HT1080 (cell line): ENCODE data around the gene ABAT. TPM values are rescaled to one million over a fixed set of nuclear protein-coding genes. Genes with fewer than 3 reads are reported as not detected.
"Not testable (repeated sequence)": the region's sequence is repeated elsewhere in the genome, so short reads cannot be mapped to it uniquely, and the experiment has no call there.

Experiments used
- DNase-seq: peaks from one replicate; pipeline ENCODE4 v3.0.0-alpha.2; 2015; ENCODE audit warnings: low read depth
- total RNA-seq: library from RNA; depleted of rRNA; stranded (reverse); fragments of >200 nt; shearing (Covaris generic); gene quantifications from 2 replicates; pipeline ENCODE4 v1.2.3, GENCODE V29; 2014

ABAT gene
- total RNA-seq, 1 experiment from 2014 or later = not detected

GRCh38 chr16:8739989-8740704 is 65.7 kb downstream of the ABAT start:
- no peak for DNase-seq

DNA sequence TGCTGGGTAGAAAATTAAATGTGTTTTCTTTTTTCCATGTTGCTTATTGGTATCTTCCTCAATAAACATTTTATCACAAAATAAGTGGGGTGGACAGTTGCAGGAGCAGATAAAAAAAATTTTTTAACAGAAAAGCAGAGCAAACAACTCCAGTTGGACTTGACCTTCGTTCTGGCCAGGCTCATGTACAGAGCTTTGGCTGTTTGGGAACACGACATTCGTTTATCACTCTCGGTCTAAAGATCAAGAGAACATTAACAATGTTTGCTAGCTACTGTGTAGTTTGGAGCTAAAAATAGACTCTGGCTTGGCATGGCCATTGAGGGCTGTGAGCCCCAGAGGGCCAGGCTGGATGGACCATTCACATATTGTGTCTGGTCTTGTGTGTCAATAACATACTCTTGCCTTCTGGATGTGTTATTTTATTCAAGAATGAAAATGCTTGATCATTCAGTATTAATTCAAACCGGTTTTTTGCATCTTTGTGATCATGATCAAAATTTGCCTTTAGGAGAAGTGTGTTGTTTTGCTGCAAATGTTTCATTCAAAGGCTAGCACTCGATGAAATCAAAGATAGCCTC is 66.4 kb downstream of the ABAT start:
- DNase-seq = no peak

DNA sequence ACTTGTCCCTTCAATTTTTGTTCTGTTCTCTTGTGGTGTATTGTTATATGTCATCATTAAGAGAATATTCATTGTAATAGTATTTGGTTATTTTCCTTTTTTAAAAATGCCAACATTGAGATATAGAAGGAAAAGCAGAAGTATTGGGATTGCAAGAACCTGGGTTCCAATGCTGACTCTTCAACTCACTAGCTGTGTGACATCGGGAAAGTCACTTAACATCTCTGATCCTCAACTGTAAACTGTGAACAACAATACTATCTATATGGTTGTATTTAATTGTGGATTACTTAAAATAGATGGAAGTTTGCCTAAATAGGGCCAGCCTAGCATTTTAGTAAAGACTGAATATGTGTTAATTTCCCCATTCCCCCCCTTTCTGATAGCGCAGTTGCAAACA is 67.2 kb downstream of the ABAT start:
- no peak for DNase-seq

- DNase-seq = no peak
Measured at GRCh38 chr16:8742068-8742467, 67.7 kb downstream of the ABAT start.

DNA sequence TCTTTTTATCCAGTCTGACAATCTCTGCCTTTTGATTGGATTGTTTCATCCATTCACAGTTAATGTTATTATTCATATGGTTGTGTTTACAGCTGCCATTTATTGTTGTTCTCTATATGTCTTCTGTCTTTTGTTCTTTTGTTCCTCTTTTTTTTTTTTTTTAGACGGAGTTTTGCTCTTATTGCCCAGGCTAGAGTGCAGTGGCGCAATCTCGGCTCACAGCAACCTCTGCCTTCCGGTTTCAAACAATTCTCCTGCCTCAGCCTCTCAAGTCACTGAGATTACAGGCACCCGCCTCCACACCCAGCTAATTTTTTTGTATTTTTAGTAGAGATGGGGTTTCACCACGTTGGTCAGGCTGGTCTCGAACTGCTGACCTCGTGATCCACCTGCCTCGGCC is 74.5 kb downstream of the ABAT start:
- not testable (repeated sequence) for DNase-seq

DNA sequence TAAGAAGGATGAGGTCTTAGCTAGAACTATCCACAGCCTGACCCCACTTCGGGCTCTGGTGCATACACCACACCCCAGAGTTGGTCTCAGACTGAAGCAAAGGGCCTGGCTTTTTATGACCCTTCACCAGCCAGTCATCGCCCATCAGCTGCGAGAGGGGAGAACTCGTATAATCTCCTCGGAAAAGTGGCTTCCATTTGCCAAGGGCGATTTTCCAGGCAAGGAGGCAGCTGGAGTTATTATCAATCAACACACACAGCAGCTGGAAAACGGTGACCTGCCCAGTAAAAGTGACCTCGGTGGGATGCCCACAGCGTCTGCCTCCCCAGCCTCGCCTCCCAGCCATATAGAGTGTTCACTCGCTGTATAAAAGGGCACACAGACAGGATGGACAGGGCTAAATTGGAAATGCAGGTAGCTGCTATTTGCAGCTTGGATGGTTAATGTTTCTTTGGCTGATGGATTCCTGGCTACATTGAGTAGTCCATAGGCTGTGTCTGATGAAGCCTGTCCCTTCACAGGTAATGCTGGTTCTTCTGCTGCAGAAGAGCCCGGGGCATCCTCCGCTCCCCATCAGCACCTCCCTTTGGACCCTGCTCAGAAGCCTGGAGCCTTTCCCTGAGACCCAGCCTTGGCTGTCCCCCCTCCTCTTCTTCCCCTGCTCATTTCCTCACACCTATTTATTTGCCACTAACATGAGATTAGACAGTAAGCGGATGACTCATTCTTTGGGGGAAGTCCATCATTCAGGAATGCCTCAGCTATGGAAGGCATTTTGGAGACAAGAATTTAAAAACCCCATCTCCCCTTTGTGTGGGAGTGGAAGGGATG is 77.3 kb downstream of the ABAT start:
- peak; percentile 56 for DNase-seq

DNA sequence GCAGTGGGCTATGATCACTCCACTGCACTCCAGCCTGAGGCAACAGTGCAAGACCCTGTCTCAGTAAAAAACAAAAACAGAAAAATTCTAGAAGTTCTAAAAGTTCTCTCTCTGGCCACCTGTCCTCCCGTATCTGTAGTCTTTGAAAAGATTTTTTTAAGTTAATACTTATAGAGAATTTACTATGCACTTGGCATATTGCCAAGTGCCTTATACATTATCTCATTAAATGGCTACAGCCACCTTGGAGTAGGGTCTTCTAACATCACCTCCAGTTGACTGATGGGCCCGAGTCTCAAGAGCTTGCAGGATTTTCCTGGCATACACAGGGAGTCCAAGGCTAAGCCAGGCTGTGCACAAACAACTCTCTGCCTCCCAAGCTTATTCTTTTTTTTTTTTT is 78.3 kb downstream of the ABAT start:
- no peak for DNase-seq

- no peak for DNase-seq
Measured at GRCh38 chr16:8753416-8754054, 79.1 kb downstream of the ABAT start.

- no peak for DNase-seq
Measured at GRCh38 chr16:8756755-8757154, 82.3 kb downstream of the ABAT start.

DNA sequence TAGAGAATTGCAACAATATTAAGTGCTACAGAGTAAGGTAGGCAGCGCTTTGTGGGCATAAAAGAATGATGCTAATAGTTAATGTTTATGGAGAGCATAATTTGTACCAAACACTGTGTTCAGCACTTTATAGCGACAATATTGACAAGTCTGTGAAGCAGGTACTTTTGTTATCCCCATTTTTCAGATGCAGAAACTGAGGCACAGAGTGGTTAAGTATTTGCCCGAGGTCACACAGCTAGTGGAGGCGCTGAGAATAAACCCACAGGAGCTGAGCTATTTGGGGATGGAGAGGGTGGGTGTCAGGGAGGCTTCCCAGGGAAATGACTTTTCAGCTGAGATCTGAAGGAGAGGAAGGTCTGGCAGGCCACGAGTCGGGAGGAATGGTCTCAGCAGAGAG is 83.6 kb downstream of the ABAT start:
- no peak for DNase-seq

DNA sequence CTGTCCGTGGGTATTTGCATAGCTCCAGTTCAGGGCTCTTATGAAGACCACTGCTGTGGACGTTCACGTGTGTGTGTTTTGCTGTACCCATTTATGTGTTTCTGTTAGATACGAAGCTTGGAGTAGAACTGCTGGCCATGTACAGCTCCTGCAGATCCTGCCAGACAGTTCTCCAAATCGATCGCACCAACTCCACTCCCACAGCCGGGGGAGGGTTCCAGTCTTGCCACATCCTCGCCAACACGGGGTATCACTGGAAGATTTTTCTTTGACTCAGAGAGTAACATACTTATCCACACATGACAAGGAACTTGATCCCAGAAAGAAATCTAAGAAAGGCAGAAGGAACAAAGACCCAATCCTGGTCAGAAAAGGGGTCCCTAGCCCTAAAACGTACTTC is 85.6 kb downstream of the ABAT start:
- DNase-seq = no peak

- no peak for DNase-seq
Measured at GRCh38 chr16:8761078-8761477, 86.7 kb downstream of the ABAT start.

- no peak for DNase-seq
Measured at GRCh38 chr16:8762254-8762653, 87.8 kb downstream of the ABAT start.

DNA sequence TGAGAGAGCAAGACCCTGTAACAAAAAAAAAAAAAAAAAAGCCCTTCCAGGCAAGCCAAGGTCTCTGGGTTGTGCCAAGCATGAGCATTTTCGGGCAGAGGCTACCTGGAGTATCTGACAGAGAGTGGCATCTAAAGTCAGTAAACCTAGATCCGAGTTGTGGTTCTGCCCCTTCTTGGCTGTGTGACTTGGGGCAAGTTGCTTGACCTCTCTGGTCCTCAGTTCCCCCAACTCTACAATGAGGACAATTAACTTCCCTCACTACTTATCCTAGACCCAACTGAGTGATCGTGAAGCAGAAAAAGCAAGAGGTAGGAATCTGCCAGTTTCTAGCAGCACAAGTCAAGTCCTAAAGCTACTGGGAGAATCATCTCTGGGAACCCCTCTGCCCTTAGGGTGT is 88.7 kb downstream of the ABAT start:
- no peak for DNase-seq

DNA sequence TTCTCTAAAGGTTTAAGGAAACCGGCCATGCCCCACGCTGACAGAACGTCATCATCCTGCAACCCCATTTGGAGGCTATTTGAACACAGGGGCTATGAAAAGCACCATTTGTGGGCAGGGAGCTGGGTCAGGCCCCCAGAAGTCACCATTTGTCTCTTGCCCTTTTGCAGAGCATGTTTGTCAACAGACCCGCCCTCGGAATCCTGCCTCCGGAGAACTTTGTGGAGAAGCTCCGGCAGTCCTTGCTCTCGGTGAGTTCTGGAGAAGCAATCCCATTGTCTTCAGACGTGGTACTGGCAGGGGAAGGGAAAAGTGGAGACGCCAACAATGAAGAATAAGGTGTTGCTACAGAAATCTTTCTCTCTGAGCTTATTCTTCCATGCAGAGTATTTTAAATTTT is 89.5 kb downstream of the ABAT start:
- DNase-seq = no peak

DNA sequence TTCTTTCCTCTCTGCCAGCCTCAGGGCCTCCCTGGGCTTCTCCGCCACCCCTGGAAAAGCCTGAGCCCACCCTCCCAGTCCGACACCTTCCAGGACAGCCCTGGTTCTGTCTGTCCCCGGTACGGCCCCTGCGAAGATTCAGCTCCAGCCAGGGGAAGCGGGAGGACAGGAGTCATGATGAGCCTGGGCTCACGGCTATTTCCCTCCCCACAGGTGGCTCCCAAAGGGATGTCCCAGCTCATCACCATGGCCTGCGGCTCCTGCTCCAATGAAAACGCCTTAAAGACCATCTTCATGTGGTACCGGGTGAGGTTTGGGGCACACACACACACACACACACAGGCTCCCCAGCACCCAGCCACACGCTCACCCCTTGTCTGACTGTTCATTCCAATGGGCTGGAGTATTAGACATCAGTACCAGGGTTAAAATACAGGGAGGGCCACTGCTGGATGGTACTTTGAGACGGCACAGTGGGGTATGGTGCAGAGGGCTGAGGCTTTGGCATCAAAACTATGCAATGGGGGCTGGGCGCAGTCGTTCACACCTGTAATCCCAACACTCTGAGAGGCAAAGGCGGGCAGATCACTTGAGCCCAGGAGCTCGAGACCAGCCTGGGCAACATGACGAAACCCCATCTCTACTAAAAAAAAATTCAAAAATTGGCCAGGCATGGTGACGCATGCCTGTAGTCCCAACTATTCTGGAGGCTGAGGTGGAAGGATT is 90.3 kb downstream of the ABAT start:
- no peak for DNase-seq

DNA sequence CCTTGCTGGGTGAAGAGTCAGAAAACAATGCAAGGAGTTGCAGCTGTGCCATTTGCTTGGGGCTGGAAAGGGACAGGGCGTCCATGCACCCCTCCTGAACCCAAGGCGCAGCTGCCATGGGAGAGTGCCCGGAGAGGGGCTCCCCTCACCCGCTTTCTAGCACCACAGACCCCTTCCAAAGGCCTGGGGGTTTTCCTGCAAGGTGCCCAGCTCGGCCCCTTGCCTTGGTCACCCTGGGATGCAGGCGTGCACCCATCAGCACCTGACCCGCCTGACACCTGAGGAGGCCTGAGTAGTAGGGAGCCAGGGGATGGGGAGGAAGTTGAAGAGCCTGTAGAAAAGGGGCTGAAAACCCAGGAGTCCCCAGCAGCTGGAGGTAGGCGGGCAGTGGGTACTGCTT is 92.8 kb downstream of the ABAT start:
- DNase-seq = no peak

DNA sequence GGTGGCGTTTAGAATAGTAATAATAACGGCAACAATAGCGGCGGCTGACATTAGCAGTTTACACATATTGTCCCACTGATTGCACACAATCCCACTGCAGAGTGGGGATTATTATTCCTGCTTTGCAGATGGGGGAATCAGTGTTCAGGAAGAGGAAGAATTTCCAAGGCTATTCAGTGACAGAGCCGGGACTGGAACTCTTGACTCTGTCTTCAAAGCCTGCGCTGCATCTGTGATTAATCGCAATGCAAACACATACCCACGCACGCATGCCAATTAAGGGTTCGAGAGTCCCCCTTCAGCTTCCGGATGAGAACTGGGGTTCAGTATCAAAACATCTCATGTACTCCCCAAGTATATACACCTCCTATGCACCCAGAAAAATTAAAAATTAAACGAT is 93.9 kb downstream of the ABAT start:
- no peak for DNase-seq

DNA sequence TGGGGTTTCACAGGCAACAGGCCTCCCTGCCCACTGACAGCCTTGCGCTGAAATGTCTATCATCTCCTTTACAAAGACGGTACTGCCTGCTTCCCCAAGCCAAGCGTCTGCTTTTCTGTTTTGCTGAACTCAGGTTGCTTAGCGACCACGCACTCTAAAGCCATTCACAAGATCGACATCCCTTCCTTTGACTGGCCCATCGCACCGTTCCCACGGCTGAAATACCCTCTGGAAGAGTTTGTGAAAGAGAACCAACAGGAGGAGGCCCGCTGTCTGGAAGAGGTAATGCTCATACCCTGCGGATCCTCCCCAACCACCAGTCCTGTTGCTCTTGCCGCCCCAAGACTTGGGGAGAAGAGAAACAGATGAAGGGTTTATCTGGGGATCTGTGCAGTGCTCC is 94.3 kb downstream of the ABAT start:
- DNase-seq = no peak

- no peak for DNase-seq
Measured at GRCh38 chr16:8773537-8773936, 99.1 kb downstream of the ABAT start.

DNA sequence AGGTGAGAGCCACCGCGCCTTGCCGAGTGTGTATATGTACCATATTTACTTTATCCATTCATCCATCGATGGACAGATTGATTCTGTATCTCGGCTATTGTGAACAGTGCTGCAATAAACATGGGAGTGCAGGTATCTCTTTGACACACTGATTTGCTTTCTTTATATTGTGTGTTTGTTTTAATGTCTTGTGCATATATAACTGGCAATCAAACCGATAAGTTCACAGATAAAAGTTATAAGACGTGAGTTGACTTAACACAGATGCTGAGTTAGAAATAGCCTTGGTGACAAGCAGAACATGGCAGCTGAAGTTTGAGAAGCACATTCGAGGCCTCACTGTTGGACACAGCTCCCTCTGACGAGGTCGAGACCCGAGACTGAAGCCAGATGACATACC is 99.8 kb downstream of the ABAT start:
- DNase-seq = no peak
